ENCODE results near the gene YPEL1.
"Not testable (repeated sequence)": the region's sequence is repeated elsewhere in the genome, so short reads cannot be mapped to it uniquely, and the experiment has no call there.

Gene YPEL1

DNA sequence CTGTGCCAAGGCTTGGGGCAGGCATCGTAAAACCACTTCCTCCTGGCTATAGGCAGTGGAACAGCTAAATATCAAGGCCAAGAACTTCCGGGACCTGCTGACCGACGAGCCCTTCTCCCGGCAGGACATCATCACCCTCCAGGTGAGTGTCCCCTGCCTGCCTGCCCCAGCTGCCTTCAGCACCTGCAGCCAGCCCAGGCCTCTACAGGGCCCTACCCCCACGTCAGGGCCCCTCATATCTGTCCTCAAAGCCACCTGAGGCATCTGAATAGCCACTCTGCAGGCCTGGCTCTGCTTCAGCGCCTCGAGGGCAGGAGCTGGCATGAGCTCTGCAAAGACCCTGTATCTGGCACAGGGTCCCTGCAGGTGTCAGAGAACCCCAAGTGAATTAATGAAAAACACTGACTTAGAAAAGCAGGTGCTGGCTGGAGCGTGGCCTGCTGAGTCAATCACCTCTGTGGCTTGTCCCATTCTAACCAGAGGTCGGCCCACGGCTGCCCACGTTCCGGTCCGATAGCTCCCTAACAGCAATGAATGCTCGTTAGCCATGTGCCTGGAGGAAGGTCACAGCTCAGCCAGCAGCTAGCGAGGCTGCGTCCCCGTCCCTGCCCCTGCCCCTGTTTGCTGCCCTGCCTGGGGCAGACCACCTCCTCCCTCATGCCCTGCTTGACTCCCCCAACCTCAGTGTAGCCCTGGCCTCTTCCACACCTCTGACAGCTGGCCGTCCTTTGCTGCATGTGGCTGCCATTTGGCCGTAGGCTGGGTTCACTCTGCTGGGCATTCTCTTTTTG is 53.0 kb downstream of the YPEL1 start:
- no peak for DNase-seq (ENCODE audit: low read depth in 2 of 2)
- TF ChIP-seq, protein P1, sequence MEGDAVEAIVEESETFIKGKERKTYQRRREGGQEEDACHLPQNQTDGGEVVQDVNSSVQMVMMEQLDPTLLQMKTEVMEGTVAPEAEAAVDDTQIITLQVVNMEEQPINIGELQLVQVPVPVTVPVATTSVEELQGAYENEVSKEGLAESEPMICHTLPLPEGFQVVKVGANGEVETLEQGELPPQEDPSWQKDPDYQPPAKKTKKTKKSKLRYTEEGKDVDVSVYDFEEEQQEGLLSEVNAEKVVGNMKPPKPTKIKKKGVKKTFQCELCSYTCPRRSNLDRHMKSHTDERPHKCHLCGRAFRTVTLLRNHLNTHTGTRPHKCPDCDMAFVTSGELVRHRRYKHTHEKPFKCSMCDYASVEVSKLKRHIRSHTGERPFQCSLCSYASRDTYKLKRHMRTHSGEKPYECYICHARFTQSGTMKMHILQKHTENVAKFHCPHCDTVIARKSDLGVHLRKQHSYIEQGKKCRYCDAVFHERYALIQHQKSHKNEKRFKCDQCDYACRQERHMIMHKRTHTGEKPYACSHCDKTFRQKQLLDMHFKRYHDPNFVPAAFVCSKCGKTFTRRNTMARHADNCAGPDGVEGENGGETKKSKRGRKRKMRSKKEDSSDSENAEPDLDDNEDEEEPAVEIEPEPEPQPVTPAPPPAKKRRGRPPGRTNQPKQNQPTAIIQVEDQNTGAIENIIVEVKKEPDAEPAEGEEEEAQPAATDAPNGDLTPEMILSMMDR (IDR thresholded peaks at IDR 0.05; ENCODE audit: low read depth, low read length): no peak
- H3K4me3 ChIP-seq (replicated peaks in 1 of 2; ENCODE audit: low read depth in 2 of 2, low read length in 2 of 2): no peak overlapping the region

- no peak overlapping the region for H3K4me3 ChIP-seq (replicated peaks in 1 of 2; ENCODE audit: low read depth in 2 of 2, low read length in 2 of 2)
- TF ChIP-seq, protein P1 (IDR thresholded peaks at IDR 0.05; ENCODE audit: low read depth, low read length): no peak
- DNase-seq (ENCODE audit: low read depth in 2 of 2): no peak
These were observed 53.8 kb downstream of the YPEL1 start for GRCh38 chr22:21681566-21682370.

- no peak for DNase-seq (ENCODE audit: low read depth in 2 of 2)
- no peak overlapping the region for H3K4me3 ChIP-seq (replicated peaks in 1 of 2; ENCODE audit: low read depth in 2 of 2, low read length in 2 of 2)
These were observed 54.6 kb downstream of the YPEL1 start for GRCh38 chr22:21680830-21681565.

GRCh38 chr22:21679383-21679782 is 56.2 kb downstream of the YPEL1 start:
- TF ChIP-seq, protein P1 (IDR thresholded peaks at IDR 0.05; ENCODE audit: low read depth, low read length): no peak
- no peak for DNase-seq (ENCODE audit: low read depth in 2 of 2)
- no peak overlapping the region for H3K4me3 ChIP-seq (replicated peaks in 1 of 2; ENCODE audit: low read depth in 2 of 2, low read length in 2 of 2)

More at GRCh38 chr22:21680830-21681565, 54.6 kb downstream of the YPEL1 start:
- TF ChIP-seq, protein P1 (IDR thresholded peaks at IDR 0.05; ENCODE audit: low read depth, low read length): no peak

DNA sequence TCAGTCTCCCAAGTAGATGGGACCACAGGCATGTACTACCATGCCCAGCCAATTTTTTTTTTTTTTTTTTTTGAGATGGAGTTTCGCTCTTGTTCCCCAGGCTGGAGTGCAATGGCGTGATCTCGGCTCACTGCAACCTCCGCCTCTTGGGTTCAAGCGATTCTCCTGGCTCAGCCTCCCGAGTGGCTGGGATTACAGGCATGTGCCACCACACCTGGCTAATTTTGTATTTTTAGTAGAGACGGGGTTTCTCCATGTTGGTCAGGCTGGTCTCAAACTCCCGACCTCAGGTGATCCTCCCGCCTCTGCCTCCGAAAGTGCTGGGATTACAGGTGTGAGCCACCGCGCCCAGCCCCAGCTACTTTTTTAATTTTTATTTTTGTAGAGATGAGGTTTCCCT is 56.8 kb downstream of the YPEL1 start:
- H3K4me3 ChIP-seq (replicated peaks in 1 of 2; ENCODE audit: low read depth in 2 of 2, low read length in 2 of 2); DNase-seq (ENCODE audit: low read depth in 2 of 2): not testable (repeated sequence)

GRCh38 chr22:21677606-21678443 is 57.8 kb downstream of the YPEL1 start:
- no peak for DNase-seq (ENCODE audit: low read depth in 2 of 2)
- TF ChIP-seq, protein P1 (IDR thresholded peaks at IDR 0.05; ENCODE audit: low read depth, low read length): no peak
- no peak overlapping the region for H3K4me3 ChIP-seq (replicated peaks in 1 of 2; ENCODE audit: low read depth in 2 of 2, low read length in 2 of 2)
